CD14-positive monocyte (primary cell): ENCODE results near the gene SH3BGRL2. TPM values are rescaled to one million over a fixed set of nuclear protein-coding genes. Genes with fewer than 3 reads are reported as not detected.

Experiments used
- DNase-seq, 3 donors: peaks; one replicate each; pipeline ENCODE4 v3.0.0-alpha.2; 2011 to 2022
- H2AFZ ChIP-seq: 2 replicates; pipeline ENCODE4 v1.6.0; 2012; ENCODE audit warnings: mild to moderate bottlenecking, low read depth, low read length, inconsistent platforms; ENCODE audit not compliant: insufficient read depth, poor library complexity, severe bottlenecking
- H3K27ac ChIP-seq, 2 donors: 1 replicate in 1 of 2; 2 replicates in 1 of 2; pipeline ENCODE4 v1.5.1; 2012 to 2013; ENCODE audit warnings: low read length in 2 of 2, control low read depth in 1 of 2, inconsistent platforms in 1 of 2, low read depth in 1 of 2, mild to moderate bottlenecking in 1 of 2
- H3K27me3 ChIP-seq, 2 donors: one replicate each; pipeline versions ENCODE4 v1.6.0 to v1.6.1; 2011 to 2013; ENCODE audit warnings: low read length in 2 of 2; ENCODE audit not compliant: control insufficient read depth in 2 of 2, insufficient read depth in 2 of 2
- H3K36me3 ChIP-seq, 2 donors: replicated peaks in 1 of 2; 1 replicate in 1 of 2; 2 replicates in 1 of 2; pipeline versions ENCODE4 v1.5.1 to v1.6.1; 2012 to 2013; ENCODE audit warnings: low read length in 2 of 2, control low read depth in 1 of 2, inconsistent platforms in 1 of 2, mild to moderate bottlenecking in 1 of 2; ENCODE audit not compliant: insufficient read depth in 2 of 2, control insufficient read depth in 1 of 2
- H3K4me1 ChIP-seq, 2 donors: 1 replicate in 1 of 2; 2 replicates in 1 of 2; pipeline versions ENCODE4 v1.5.1 to v1.6.1; 2012 to 2013; ENCODE audit warnings: low read length in 2 of 2, control low read depth in 1 of 2, inconsistent platforms in 1 of 2, mild to moderate bottlenecking in 1 of 2, moderate library complexity in 1 of 2; ENCODE audit not compliant: insufficient read depth in 2 of 2, control insufficient read depth in 1 of 2
- H3K4me2 ChIP-seq: replicated peaks from 2 replicates; pipeline ENCODE3; 2012; ENCODE audit warnings: low read length, moderate library complexity, mild to moderate bottlenecking; ENCODE audit not compliant: poor library complexity, severe bottlenecking; ENCODE audit errors: extremely low read depth
- H3K4me3 ChIP-seq, 3 experiments: fragments of 200-600 bp in 1 of 3; sonication (generic) in 1 of 3; replicated peaks in 1 of 3; 1 replicate in 2 of 3; 2 replicates in 1 of 3; pipeline ENCODE4 v1.5.1; 2011 to 2013; ENCODE audit warnings: low read length in 3 of 3, mild to moderate bottlenecking in 3 of 3, control low read depth in 2 of 3, low read depth in 2 of 3, inconsistent platforms in 1 of 3, moderate library complexity in 1 of 3
- H3K79me2 ChIP-seq: 2 replicates; pipeline ENCODE4 v1.6.0; 2012; ENCODE audit warnings: mild to moderate bottlenecking, control low read depth, inconsistent platforms, low read length, moderate library complexity; ENCODE audit not compliant: insufficient read depth
- H3K9ac ChIP-seq: 2 replicates; pipeline ENCODE4 v1.6.0; 2017; ENCODE audit warnings: low read length, mild to moderate bottlenecking; ENCODE audit not compliant: insufficient read depth, poor library complexity, severe bottlenecking
- H3K9me3 ChIP-seq, 2 donors: replicated peaks in 1 of 2; 1 replicate in 1 of 2; 2 replicates in 1 of 2; pipeline versions ENCODE4 v1.5.1 to v1.6.1; 2012 to 2013; ENCODE audit warnings: low read length in 2 of 2, control low read depth in 1 of 2; ENCODE audit not compliant: control insufficient read depth in 1 of 2, insufficient read depth in 1 of 2
- H4K20me1 ChIP-seq: 2 replicates; pipeline ENCODE4 v1.6.0; 2012; ENCODE audit warnings: mild to moderate bottlenecking, low read length, control low read depth, moderate library complexity; ENCODE audit not compliant: insufficient read depth
- H3K27ac Mint-ChIP-seq, 7 donors: one replicate each; pipeline ENCODE4 v1.8.0; 2020; ENCODE audit warnings: mild to moderate bottlenecking in 7 of 7, mixed read lengths in 7 of 7, moderate library complexity in 6 of 7, inconsistent platforms in 2 of 7
- H3K27me3 Mint-ChIP-seq, 3 donors: one replicate each; pipeline ENCODE4 v1.8.0; 2021 to 2022; ENCODE audit warnings: low read depth in 3 of 3, mild to moderate bottlenecking in 3 of 3, mixed read lengths in 3 of 3, moderate library complexity in 3 of 3, inconsistent platforms in 1 of 3
- H3K36me3 Mint-ChIP-seq, 2 donors: one replicate each; pipeline ENCODE4 v1.8.0; 2020; ENCODE audit warnings: mixed read lengths in 2 of 2, inconsistent platforms in 1 of 2, mild to moderate bottlenecking in 1 of 2
- H3K4me1 Mint-ChIP-seq: one replicate; pipeline ENCODE4 v1.8.0; 2020; ENCODE audit warnings: mild to moderate bottlenecking, mixed read lengths
- H3K4me3 Mint-ChIP-seq, 2 donors: one replicate each; pipeline ENCODE4 v1.8.0; 2020; ENCODE audit warnings: mild to moderate bottlenecking in 2 of 2, mixed read lengths in 2 of 2, moderate library complexity in 1 of 2
- H3K9me3 Mint-ChIP-seq, 7 donors: one replicate each; pipeline ENCODE4 v1.8.0; 2020 to 2022; ENCODE audit warnings: mixed read lengths in 7 of 7, mild to moderate bottlenecking in 6 of 7, moderate library complexity in 6 of 7, inconsistent platforms in 2 of 7
- CTCF ChIP-seq: fragments of 200-600 bp; IDR thresholded peaks from one replicate; pipeline ENCODE4 v1.8.0; 2022; ENCODE audit warnings: antibody characterized with exemption, mild to moderate bottlenecking
- WGBS: methylation state at CpG from one replicate; pipeline ENCODE4 v1.1.5; 2013; ENCODE audit warnings: missing lambda C conversion rate; ENCODE audit not compliant: insufficient coverage; 5-methylcytosine and 5-hydroxymethylcytosine counted together
- intact Hi-C, 2 donors: fragments of 100-400 bp; cut with micrococcal nuclease; formaldehyde crosslinking; loops; one replicate each; pipeline versions ENCODE4 v1.15.0 to v1.15.1; 2023
- polyA plus RNA-seq, 3 donors: library from polyadenylated mRNA; depleted of rRNA in 1 of 3; unstranded in 2 of 3; stranded (reverse) in 1 of 3; fragments of 300-500 nt in 2 of 3; fragments of >200 nt in 1 of 3; fragmentation: Illumina TruSeq in 2 of 3; gene quantifications; 1 replicate in 2 of 3; 2 replicates in 1 of 3; pipeline ENCODE4 v1.2.3, GENCODE V29; 2012 to 2021

Gene SH3BGRL2
- polyA plus RNA-seq, 3 donors = 0.03 to 0.30 (median 0.28) TPM

GRCh38 chr6:79631693-79632172 lies 604 bp downstream of the SH3BGRL2 start:
- Histone ChIP-seq H3K4me3 (peak overlapping the region in 2 of 3 experiments; percentile 49 to 78), H4K20me1 (no peaks in the 10 kb centered on the region), H3K36me3 (no peaks in the 10 kb centered on the region), H3K27ac (no peak overlapping the region), H3K27me3 (peaks cover 28 to 46% of the 10 kb centered on the region in 2 donors), H3K9ac (peak overlapping the region; percentile 45), H3K9me3 (no peaks in the 10 kb centered on the region), H3K4me2 (peak overlapping the region; percentile 88), H3K4me1 (peaks cover 10 to 13% of the 10 kb centered on the region in 2 donors), H2AFZ (peak overlapping the region; percentile 82), H3K79me2 (no peaks in the 10 kb centered on the region)
- DNase-seq = peak in 1 of 3 donors; percentile 11
- TF ChIP-seq CTCF = no peak
- H3K36me3 Mint-ChIP-seq = peaks cover 0 to 3% of the 10 kb centered on the region in 2 donors
- peaks cover 20 to 40% (median 31%) of the 10 kb centered on the region in 3 donors for H3K27me3 Mint-ChIP-seq
- H3K4me3 Mint-ChIP-seq = peak overlapping the region; percentile 81 to 99
- H3K4me1 Mint-ChIP-seq = peaks cover 15% of the 10 kb centered on the region
- H3K9me3 Mint-ChIP-seq = peaks cover 0 to 6% (median 0%) of the 10 kb centered on the region in 7 donors
- no peak overlapping the region for H3K27ac Mint-ChIP-seq
- intact Hi-C loops = no loop called here
- WGBS = 0% methylated on average over 2 of the region's 12 CpGs

GRCh38 chr6:79632580-79632979 lies 1.5 kb downstream of the SH3BGRL2 start:
- no peak for TF ChIP-seq CTCF
- Mint-ChIP-seq H3K4me3 (peak overlapping the region in 1 of 2 donors; percentile 5), H3K36me3 (peaks cover 0 to 3% of the 10 kb centered on the region in 2 donors), H3K27me3 (peaks cover 20 to 40% (median 33%) of the 10 kb centered on the region in 3 donors), H3K4me1 (peaks cover 15% of the 10 kb centered on the region), H3K9me3 (peaks cover 0 to 6% (median 0%) of the 10 kb centered on the region in 7 donors), H3K27ac (no peak overlapping the region)
- no peaks in the 10 kb centered on the region for H3K36me3 ChIP-seq
- no peaks in the 10 kb centered on the region for H4K20me1 ChIP-seq
- H2AFZ ChIP-seq = no peak overlapping the region
- H3K9me3 ChIP-seq = no peaks in the 10 kb centered on the region
- peaks cover 28 to 46% of the 10 kb centered on the region in 2 donors for H3K27me3 ChIP-seq
- WGBS = no CpG with 5 or more reads among the region's 2 CpGs
- H3K4me2 ChIP-seq = no peak overlapping the region
- peaks cover 10 to 13% of the 10 kb centered on the region in 2 donors for H3K4me1 ChIP-seq
- H3K27ac ChIP-seq = no peak overlapping the region
- DNase-seq = no peak
- H3K79me2 ChIP-seq = no peaks in the 10 kb centered on the region
- no peak overlapping the region for H3K4me3 ChIP-seq
- intact Hi-C loops = no loop called here
- H3K9ac ChIP-seq = no peak overlapping the region
